WTC11 (cell line): ENCODE measurements around the gene KLRK1. TPM values are rescaled to one million over a fixed set of nuclear protein-coding genes. Genes with fewer than 3 reads are reported as not detected.
"Not testable (repeated sequence)": the region's sequence is repeated elsewhere in the genome, so short reads cannot be mapped to it uniquely, and the experiment has no call there.

Experiments used
- ATAC-seq: fragments of 200-7000 bp; cut with Tn5 transposase; 2 replicates; pipeline ENCODE4 v1.10.0; 2021; ENCODE audit warnings: mild to moderate bottlenecking, moderate library complexity
- Bru-seq: library from RNA; stranded (reverse); fragments of 400-500 nt; gene quantifications from one replicate; lab custom pipeline; 2021; lab: Mats Ljungman, UMichigan
- CTCF ChIA-PET: fragments of 300-600 bp; sonication (Branson Sonifier 250); formaldehyde crosslinking; loops from one replicate; lab custom pipeline; 2021; ENCODE audit warnings: antibody characterized with exemption; lab: Charles Lee
- POLR2A ChIA-PET: fragments of 350-600 bp; sonication (Branson Sonifier 250); formaldehyde crosslinking; loops from one replicate; lab custom pipeline; 2021; ENCODE audit warnings: antibody characterized with exemption; lab: Charles Lee
- DNase-seq: peaks from one replicate; pipeline ENCODE4 v3.0.0; 2021; ENCODE audit warnings: low spot score
- H3K27ac Mint-ChIP-seq: 2 replicates; pipeline ENCODE4 v1.8.0; 2021; ENCODE audit warnings: mixed read lengths
- H3K27me3 Mint-ChIP-seq: 2 replicates; pipeline ENCODE4 v1.8.0; 2021; ENCODE audit warnings: low read depth, mild to moderate bottlenecking, moderate library complexity, mixed read lengths
- H3K36me3 Mint-ChIP-seq: 2 replicates; pipeline ENCODE4 v1.8.0; 2021; ENCODE audit warnings: mixed read lengths
- H3K4me1 Mint-ChIP-seq: 2 replicates; pipeline ENCODE4 v1.8.0; 2022; ENCODE audit warnings: mixed read lengths
- H3K4me3 Mint-ChIP-seq: 2 replicates; pipeline ENCODE4 v1.8.0; 2021; ENCODE audit warnings: mild to moderate bottlenecking, moderate library complexity, mixed read lengths
- H3K9me3 Mint-ChIP-seq: 2 replicates; pipeline ENCODE4 v1.8.0; 2021; ENCODE audit warnings: mixed read lengths
- ETV6 ChIP-seq: sonication (generic); formaldehyde crosslinking; IDR thresholded peaks from 2 replicates; pipeline ENCODE4 v1.8.1; 2022; ENCODE audit warnings: mild to moderate bottlenecking, missing genetic modification reagents
- PRRX2 ChIP-seq: fragments of 250-450 bp; sonication (Bioruptor Pico); IDR thresholded peaks from 2 replicates; pipeline ENCODE4 v1.8.0; 2021; ENCODE audit warnings: mild to moderate bottlenecking
- ZNF232 ChIP-seq: sonication (generic); formaldehyde crosslinking; IDR thresholded peaks from 2 replicates; pipeline ENCODE4 v1.8.0; 2022; ENCODE audit warnings: mild to moderate bottlenecking, missing genetic modification reagents
- long read RNA-seq, 3 experiments: library from RNA in 1 of 3; library from capped mRNA in 1 of 3; library from polyadenylated mRNA in 1 of 3; unstranded in 2 of 3; stranded (forward) in 1 of 3; transcript quantifications; one replicate each; pipeline ENCODE4 v2.0.0, GENCODE V29; 2021
- total RNA-seq: library from RNA; stranded (reverse); gene quantifications from 3 replicates; pipeline ENCODE4 v1.2.3, GENCODE V29; 2021
- TF ChIP-seq, protein P1 (sequence below): sonication (generic); formaldehyde crosslinking; IDR thresholded peaks from 2 replicates; pipeline ENCODE4 v1.8.1; 2023; ENCODE audit warnings: mild to moderate bottlenecking, missing genetic modification reagents, moderate library complexity
- TF ChIP-seq, protein P2 (sequence below): fragments of 250-450 bp; sonication (Bioruptor Pico); IDR thresholded peaks from 2 replicates; pipeline ENCODE4 v1.9.0; 2021; ENCODE audit warnings: mild to moderate bottlenecking
- TF ChIP-seq, protein P3 (sequence below): sonication (generic); formaldehyde crosslinking; IDR thresholded peaks from 2 replicates; pipeline ENCODE4 v1.8.1; 2023; ENCODE audit warnings: mild to moderate bottlenecking, moderate library complexity, missing genetic modification reagents
- TF ChIP-seq, protein P4 (sequence below): sonication (generic); formaldehyde crosslinking; IDR thresholded peaks from 2 replicates; pipeline ENCODE4 v1.8.0; 2023; ENCODE audit warnings: mild to moderate bottlenecking, missing genetic modification reagents
- TF ChIP-seq, protein P5 (sequence below): sonication (generic); formaldehyde crosslinking; IDR thresholded peaks from 2 replicates; pipeline ENCODE4 v1.8.0; 2022; ENCODE audit warnings: mild to moderate bottlenecking, missing genetic modification reagents
- TF ChIP-seq, protein P6 (sequence below): fragments of 250-450 bp; sonication (Bioruptor Pico); IDR thresholded peaks from 2 replicates; pipeline ENCODE4 v1.8.0; 2021; ENCODE audit warnings: mild to moderate bottlenecking

The KLRK1 gene
- total RNA-seq (0.15 to 0.23 TPM in 2 of 3 replicates, not detected in the other), Bru-seq, nascent RNA (not detected)
- long read RNA-seq, experiment 1, result 0 reads
- long read RNA-seq, experiment 2, result 0 reads
- long read RNA-seq, experiment 3, result 0 reads

DNA sequence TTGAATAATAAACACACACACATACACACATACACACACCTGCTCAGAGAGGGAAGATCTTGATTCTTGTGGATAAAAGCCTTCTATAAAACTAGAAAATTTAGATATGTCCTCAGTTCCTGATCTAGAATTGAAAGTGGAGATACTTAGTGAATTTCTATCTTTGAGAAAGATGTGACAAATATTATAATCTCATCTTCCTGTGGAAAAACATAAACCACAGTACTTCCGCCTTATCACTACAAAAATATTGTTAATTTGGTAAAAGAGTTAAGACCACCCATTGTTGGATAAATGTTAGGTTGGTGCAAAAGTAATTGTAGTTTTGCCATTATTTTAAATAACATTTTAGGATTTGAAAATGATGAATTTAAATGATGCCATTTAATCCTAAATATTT, at the start of gene KLRK1:
TSS of gene KLRK1 (minus strand) at position 138 of the 400 bp plus-strand sequence. CDS start 1,231 bp downstream, outside the sequence.
- CTCF ChIA-PET, result no interaction called here
- Mint-ChIP-seq H3K27ac (no peak within 1 kb of the TSS), H3K4me1 (peaks cover 8% of the 10 kb centered on the region), H3K4me3 (no peak within 1 kb of the TSS), H3K36me3 (no peaks in the 10 kb centered on the region), H3K27me3 (no peaks in the 10 kb centered on the region), H3K9me3 (no peaks in the 10 kb centered on the region)
- no peak for ATAC-seq
- no peak for DNase-seq
- TF ChIP-seq, protein P1, sequence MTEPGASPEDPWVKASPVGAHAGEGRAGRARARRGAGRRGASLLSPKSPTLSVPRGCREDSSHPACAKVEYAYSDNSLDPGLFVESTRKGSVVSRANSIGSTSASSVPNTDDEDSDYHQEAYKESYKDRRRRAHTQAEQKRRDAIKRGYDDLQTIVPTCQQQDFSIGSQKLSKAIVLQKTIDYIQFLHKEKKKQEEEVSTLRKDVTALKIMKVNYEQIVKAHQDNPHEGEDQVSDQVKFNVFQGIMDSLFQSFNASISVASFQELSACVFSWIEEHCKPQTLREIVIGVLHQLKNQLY (CRISPR knock-in tag), result no peak
- TF ChIP-seq ZNF232 (no peak), PRRX2 (CRISPR knock-in tag) (no peak), ETV6 (CRISPR knock-in tag) (no peak)
- TF ChIP-seq, protein P2, sequence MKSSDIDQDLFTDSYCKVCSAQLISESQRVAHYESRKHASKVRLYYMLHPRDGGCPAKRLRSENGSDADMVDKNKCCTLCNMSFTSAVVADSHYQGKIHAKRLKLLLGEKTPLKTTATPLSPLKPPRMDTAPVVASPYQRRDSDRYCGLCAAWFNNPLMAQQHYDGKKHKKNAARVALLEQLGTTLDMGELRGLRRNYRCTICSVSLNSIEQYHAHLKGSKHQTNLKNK (CRISPR knock-in tag), result no peak
- TF ChIP-seq, protein P3, sequence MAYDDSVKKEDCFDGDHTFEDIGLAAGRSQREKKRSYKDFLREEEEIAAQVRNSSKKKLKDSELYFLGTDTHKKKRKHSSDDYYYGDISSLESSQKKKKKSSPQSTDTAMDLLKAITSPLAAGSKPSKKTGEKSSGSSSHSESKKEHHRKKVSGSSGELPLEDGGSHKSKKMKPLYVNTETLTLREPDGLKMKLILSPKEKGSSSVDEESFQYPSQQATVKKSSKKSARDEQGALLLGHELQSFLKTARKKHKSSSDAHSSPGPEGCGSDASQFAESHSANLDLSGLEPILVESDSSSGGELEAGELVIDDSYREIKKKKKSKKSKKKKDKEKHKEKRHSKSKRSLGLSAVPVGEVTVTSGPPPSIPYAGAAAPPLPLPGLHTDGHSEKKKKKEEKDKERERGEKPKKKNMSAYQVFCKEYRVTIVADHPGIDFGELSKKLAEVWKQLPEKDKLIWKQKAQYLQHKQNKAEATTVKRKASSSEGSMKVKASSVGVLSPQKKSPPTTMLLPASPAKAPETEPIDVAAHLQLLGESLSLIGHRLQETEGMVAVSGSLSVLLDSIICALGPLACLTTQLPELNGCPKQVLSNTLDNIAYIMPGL (CRISPR knock-in tag), result no peak
- TF ChIP-seq, protein P4, sequence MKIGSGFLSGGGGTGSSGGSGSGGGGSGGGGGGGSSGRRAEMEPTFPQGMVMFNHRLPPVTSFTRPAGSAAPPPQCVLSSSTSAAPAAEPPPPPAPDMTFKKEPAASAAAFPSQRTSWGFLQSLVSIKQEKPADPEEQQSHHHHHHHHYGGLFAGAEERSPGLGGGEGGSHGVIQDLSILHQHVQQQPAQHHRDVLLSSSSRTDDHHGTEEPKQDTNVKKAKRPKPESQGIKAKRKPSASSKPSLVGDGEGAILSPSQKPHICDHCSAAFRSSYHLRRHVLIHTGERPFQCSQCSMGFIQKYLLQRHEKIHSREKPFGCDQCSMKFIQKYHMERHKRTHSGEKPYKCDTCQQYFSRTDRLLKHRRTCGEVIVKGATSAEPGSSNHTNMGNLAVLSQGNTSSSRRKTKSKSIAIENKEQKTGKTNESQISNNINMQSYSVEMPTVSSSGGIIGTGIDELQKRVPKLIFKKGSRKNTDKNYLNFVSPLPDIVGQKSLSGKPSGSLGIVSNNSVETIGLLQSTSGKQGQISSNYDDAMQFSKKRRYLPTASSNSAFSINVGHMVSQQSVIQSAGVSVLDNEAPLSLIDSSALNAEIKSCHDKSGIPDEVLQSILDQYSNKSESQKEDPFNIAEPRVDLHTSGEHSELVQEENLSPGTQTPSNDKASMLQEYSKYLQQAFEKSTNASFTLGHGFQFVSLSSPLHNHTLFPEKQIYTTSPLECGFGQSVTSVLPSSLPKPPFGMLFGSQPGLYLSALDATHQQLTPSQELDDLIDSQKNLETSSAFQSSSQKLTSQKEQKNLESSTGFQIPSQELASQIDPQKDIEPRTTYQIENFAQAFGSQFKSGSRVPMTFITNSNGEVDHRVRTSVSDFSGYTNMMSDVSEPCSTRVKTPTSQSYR (CRISPR knock-in tag), result no peak
- TF ChIP-seq, protein P5, sequence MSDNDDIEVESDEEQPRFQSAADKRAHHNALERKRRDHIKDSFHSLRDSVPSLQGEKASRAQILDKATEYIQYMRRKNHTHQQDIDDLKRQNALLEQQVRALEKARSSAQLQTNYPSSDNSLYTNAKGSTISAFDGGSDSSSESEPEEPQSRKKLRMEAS, result no peak
- TF ChIP-seq, protein P6, sequence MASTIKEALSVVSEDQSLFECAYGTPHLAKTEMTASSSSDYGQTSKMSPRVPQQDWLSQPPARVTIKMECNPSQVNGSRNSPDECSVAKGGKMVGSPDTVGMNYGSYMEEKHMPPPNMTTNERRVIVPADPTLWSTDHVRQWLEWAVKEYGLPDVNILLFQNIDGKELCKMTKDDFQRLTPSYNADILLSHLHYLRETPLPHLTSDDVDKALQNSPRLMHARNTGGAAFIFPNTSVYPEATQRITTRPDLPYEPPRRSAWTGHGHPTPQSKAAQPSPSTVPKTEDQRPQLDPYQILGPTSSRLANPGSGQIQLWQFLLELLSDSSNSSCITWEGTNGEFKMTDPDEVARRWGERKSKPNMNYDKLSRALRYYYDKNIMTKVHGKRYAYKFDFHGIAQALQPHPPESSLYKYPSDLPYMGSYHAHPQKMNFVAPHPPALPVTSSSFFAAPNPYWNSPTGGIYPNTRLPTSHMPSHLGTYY (CRISPR knock-in tag), result no peak
- POLR2A ChIA-PET, result no interaction called here

DNA sequence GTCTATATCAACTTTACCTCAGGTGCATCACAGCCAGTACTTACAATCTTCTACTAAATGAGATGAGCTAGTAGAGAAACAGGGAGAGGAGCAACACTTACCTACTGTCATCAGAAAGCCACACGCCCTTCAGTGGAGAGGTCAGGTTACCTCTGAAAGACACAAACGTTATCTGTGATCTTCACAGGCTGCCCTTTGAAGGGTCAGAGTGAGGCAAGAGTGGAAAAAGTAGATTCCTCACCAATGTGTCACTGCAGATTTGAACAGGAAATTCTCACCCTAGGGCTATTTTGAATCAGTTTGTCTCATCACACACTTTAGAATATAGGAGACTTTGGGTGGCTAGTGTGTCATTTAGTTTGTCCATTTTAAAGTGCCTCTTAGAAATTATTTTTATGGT, 47.8 kb upstream of the KLRK1 start:
- POLR2A ChIA-PET, ATAC-seq: not testable (repeated sequence)

DNA sequence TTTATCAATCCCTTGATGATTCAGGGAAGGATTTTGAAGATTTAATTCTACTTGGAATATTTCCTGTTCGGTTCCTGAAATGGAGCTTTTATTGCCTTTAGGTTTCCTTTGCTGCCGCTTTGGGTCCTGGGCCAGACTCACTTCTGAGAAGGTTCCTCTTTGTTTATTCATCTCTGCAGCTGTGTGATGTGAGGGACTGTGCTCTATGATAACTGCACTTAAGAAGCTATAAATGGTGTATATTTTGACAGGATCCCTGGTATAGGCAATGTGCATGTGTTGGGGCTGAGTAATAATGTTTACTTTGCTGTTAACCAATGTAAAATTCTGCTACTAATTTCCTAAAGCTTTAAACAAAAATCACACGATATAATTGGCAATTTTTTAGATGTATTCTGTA, 46.0 kb upstream of the KLRK1 start, which contains the start of gene KLRC2:
TSS of gene KLRC2 (minus strand) at position 195 of the 400 bp plus-strand sequence. CDS start at position 171, 24 bp downstream.
- H3K36me3 Mint-ChIP-seq, H3K27ac Mint-ChIP-seq, H3K4me3 Mint-ChIP-seq, H3K4me1 Mint-ChIP-seq, POLR2A ChIA-PET, H3K27me3 Mint-ChIP-seq, DNase-seq, CTCF ChIA-PET, ATAC-seq, H3K9me3 Mint-ChIP-seq: not testable (repeated sequence)

More for the DNA sequence above, 47.8 kb upstream of the KLRK1 start:
- H3K27ac Mint-ChIP-seq, H3K27me3 Mint-ChIP-seq, H3K4me1 Mint-ChIP-seq, H3K9me3 Mint-ChIP-seq, H3K36me3 Mint-ChIP-seq, CTCF ChIA-PET, DNase-seq, H3K4me3 Mint-ChIP-seq: not testable (repeated sequence)

DNA sequence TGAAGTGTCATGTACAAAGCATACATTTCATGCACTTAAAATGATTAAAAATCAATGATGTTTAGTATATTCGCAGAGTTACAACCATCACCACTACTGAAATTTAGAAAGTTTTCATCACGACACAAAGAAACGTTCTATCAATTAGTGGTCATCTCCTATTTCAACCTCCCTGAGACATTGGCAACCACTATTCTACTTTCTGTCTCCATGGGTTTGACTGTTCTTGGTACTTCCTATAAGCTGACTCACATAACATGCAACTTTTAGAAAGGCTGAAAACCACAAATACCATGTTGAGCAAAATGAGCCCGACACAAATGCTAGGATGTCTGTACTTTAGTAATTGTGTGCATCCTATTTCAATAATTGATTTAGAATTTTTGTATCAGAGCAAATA, 40.8 kb upstream of the KLRK1 start:
- H3K27ac Mint-ChIP-seq, H3K36me3 Mint-ChIP-seq, H3K4me1 Mint-ChIP-seq, DNase-seq, H3K9me3 Mint-ChIP-seq, POLR2A ChIA-PET, H3K27me3 Mint-ChIP-seq, H3K4me3 Mint-ChIP-seq, ATAC-seq, CTCF ChIA-PET: not testable (repeated sequence)

DNA sequence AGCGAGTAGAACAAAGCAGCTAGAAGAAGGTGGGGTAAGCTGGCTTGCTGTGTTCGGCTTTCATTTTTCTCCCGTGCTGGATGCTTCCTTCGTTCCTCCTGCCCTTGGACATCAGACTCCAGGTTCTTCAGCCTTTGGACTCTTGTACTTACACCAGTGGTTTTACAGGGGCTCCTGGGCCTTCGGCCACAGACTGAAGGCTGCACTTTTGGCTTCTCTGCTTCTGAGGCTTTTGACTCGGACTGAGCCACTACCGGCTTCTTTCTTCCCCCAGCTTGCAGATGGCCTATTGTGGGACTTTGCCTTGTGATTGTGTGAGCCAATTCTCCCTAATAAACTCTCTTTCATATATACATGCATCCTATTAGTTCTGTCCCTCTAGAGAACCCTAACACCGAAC, 36.1 kb upstream of the KLRK1 start:
- H3K4me1 Mint-ChIP-seq, CTCF ChIA-PET, H3K36me3 Mint-ChIP-seq, ATAC-seq, H3K27me3 Mint-ChIP-seq, H3K9me3 Mint-ChIP-seq, H3K4me3 Mint-ChIP-seq, POLR2A ChIA-PET, H3K27ac Mint-ChIP-seq, DNase-seq: not testable (repeated sequence)

DNA sequence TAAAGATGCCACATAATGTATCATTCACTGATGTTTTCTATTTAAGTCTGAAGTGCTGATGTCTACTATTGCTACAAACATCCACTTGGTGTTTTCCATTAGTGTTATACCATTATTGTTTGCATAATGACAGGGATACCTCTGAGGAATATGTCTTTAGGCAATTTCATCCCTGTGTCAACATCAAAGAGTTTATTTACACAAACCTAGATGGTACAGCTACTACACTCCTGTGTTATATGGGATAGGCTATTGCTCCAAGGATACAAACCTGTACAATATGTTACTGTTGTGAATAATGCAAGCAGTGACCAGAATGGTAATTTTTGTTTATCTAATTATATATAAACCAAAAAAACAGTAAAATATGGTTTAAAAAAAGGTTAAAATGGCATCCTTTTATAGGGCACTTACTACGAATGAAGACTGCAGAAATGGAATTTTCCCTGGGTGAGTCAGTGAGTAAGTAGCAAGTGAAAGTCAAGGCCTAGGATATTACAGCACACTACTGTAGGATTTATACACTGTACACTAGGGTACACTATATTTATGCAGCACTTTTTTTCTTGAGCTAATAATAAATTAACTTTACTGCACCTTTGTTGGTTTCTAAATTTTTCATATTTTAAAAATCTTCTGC, 34.5 kb upstream of the KLRK1 start:
- H3K9me3 Mint-ChIP-seq, POLR2A ChIA-PET, CTCF ChIA-PET, H3K4me1 Mint-ChIP-seq, H3K36me3 Mint-ChIP-seq, H3K4me3 Mint-ChIP-seq, H3K27ac Mint-ChIP-seq, ATAC-seq, DNase-seq, H3K27me3 Mint-ChIP-seq: not testable (repeated sequence)

DNA sequence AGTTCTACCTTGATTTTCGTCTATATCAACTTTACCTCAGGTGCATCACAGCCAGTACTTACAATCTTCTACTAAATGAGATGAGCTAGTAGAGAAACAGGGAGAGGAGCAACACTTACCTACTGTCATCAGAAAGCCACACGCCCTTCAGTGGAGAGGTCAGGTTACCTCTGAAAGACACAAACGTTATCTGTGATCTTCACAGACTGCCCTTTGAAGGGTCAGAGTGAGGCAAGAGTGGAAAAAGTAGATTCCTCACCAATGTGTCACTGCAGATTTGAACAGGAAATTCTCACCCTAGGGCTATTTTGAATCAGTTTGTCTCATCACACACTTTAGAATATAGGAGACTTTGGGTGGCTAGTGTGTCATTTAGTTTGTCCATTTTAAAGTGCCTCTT, 32.3 kb upstream of the KLRK1 start:
- H3K4me1 Mint-ChIP-seq, CTCF ChIA-PET, H3K27me3 Mint-ChIP-seq, POLR2A ChIA-PET, H3K9me3 Mint-ChIP-seq, H3K27ac Mint-ChIP-seq, H3K4me3 Mint-ChIP-seq, H3K36me3 Mint-ChIP-seq, DNase-seq: not testable (repeated sequence)
- peak; percentile 57; the same call in 1 of the 2 replicates for ATAC-seq
